Activated T-helper 2 cell treated with anti-CD3 and anti-CD28 coated beads, Interferon-gamma antibody, Interleukin-2, Interleukin-4, amounts not matched to agents 10 μg/mL and 5 μg/mL and 100 μg/mL, durations not matched to agents 14 hours and 24 hours and 36 hours (primary cell): ENCODE measurements around the gene RBM34. TPM values are rescaled to one million over a fixed set of nuclear protein-coding genes. Genes with fewer than 3 reads are reported as not detected.
"Not testable (repeated sequence)": the region's sequence is repeated elsewhere in the genome, so short reads cannot be mapped to it uniquely, and the experiment has no call there.

ENCODE experiments used
- DNase-seq: peaks from one replicate; pipeline ENCODE4 v3.0.0; 2021; ENCODE audit warnings: low spot score
- H3K27ac Mint-ChIP-seq: one replicate; pipeline ENCODE4 v1.8.0; 2021; ENCODE audit warnings: mixed read lengths
- H3K27me3 Mint-ChIP-seq: one replicate; pipeline ENCODE4 v1.8.0; 2021; ENCODE audit warnings: low read depth, mixed read lengths
- H3K36me3 Mint-ChIP-seq: one replicate; pipeline ENCODE4 v1.8.0; 2021; ENCODE audit warnings: low read depth, mixed read lengths
- H3K4me1 Mint-ChIP-seq: one replicate; pipeline ENCODE4 v1.8.0; 2021; ENCODE audit warnings: low read depth, mixed read lengths
- H3K4me3 Mint-ChIP-seq: one replicate; pipeline ENCODE4 v1.8.0; 2021; ENCODE audit warnings: low read depth, mild to moderate bottlenecking, moderate library complexity, mixed read lengths
- H3K9me3 Mint-ChIP-seq: one replicate; pipeline ENCODE4 v1.8.0; 2021; ENCODE audit warnings: mixed read lengths
- intact Hi-C: fragments of 100-400 bp; cut with micrococcal nuclease; formaldehyde crosslinking; loops from one replicate; pipeline ENCODE4 v1.15.1; 2023
- total RNA-seq: library from RNA; stranded (reverse); gene quantifications from 2 replicates; pipeline ENCODE4 v1.2.3, GENCODE V29; 2022

The RBM34 gene
- total RNA-seq, 1 donor from 2014 or later, result 125 TPM

GRCh38 chr1:235093013-235093695, 67.9 kb downstream of the RBM34 start:
- Mint-ChIP-seq H3K4me1 (peaks cover 12% of the 10 kb centered on the region), H3K27me3 (peaks cover 1% of the 10 kb centered on the region), H3K9me3 (no peaks in the 10 kb centered on the region), H3K36me3 (no peaks in the 10 kb centered on the region), H3K4me3 (no peak overlapping the region), H3K27ac (no peak overlapping the region)
- DNase-seq, result no peak
- intact Hi-C loops, result no loop called here

- intact Hi-C loops, H3K36me3 Mint-ChIP-seq, H3K27ac Mint-ChIP-seq, H3K27me3 Mint-ChIP-seq, H3K9me3 Mint-ChIP-seq, H3K4me3 Mint-ChIP-seq, DNase-seq: not testable (repeated sequence)
- H3K4me1 Mint-ChIP-seq, result peaks cover 15% of the 10 kb centered on the region
These were observed 68.6 kb downstream of the RBM34 start for GRCh38 chr1:235092415-235092814.

GRCh38 chr1:235092045-235092406, 69.0 kb downstream of the RBM34 start:
- H3K36me3 Mint-ChIP-seq, DNase-seq, H3K9me3 Mint-ChIP-seq, H3K27me3 Mint-ChIP-seq, H3K27ac Mint-ChIP-seq, intact Hi-C loops, H3K4me3 Mint-ChIP-seq: not testable (repeated sequence)
- H3K4me1 Mint-ChIP-seq, result peaks cover 15% of the 10 kb centered on the region

GRCh38 chr1:235091319-235092044, 69.6 kb downstream of the RBM34 start:
- H3K36me3 Mint-ChIP-seq, H3K4me3 Mint-ChIP-seq, DNase-seq, H3K9me3 Mint-ChIP-seq, H3K27ac Mint-ChIP-seq, H3K27me3 Mint-ChIP-seq, intact Hi-C loops: not testable (repeated sequence)
- H3K4me1 Mint-ChIP-seq, result peaks cover 15% of the 10 kb centered on the region

- no peak overlapping the region for H3K4me3 Mint-ChIP-seq
- H3K36me3 Mint-ChIP-seq, result no peaks in the 10 kb centered on the region
- H3K27ac Mint-ChIP-seq, result no peak overlapping the region
- no peak for DNase-seq
- intact Hi-C loops, result no loop called here
- no peaks in the 10 kb centered on the region for H3K9me3 Mint-ChIP-seq
- H3K4me1 Mint-ChIP-seq, result peaks cover 15% of the 10 kb centered on the region
- no peaks in the 10 kb centered on the region for H3K27me3 Mint-ChIP-seq
These were observed 70.5 kb downstream of the RBM34 start for GRCh38 chr1:235090406-235091069.

GRCh38 chr1:235088907-235089306, 72.1 kb downstream of the RBM34 start:
- H3K9me3 Mint-ChIP-seq, result no peaks in the 10 kb centered on the region
- H3K36me3 Mint-ChIP-seq, result no peaks in the 10 kb centered on the region
- H3K27me3 Mint-ChIP-seq, result no peaks in the 10 kb centered on the region
- no peak overlapping the region for H3K4me3 Mint-ChIP-seq
- no peak overlapping the region for H3K27ac Mint-ChIP-seq
- H3K4me1 Mint-ChIP-seq, result peaks cover 15% of the 10 kb centered on the region
- intact Hi-C loops, result no loop called here
- DNase-seq, result no peak

GRCh38 chr1:235088430-235088829, 72.6 kb downstream of the RBM34 start:
- DNase-seq, result no peak
- no peak overlapping the region for H3K4me3 Mint-ChIP-seq
- intact Hi-C loops, result no loop called here
- no peaks in the 10 kb centered on the region for H3K9me3 Mint-ChIP-seq
- H3K36me3 Mint-ChIP-seq, result no peaks in the 10 kb centered on the region
- H3K4me1 Mint-ChIP-seq, result peaks cover 16% of the 10 kb centered on the region
- no peaks in the 10 kb centered on the region for H3K27me3 Mint-ChIP-seq
- H3K27ac Mint-ChIP-seq, result no peak overlapping the region

- intact Hi-C loops, result no loop called here
- DNase-seq, result no peak
- H3K4me1 Mint-ChIP-seq, result peaks cover 22% of the 10 kb centered on the region
- peak overlapping the region; percentile 33 for H3K27ac Mint-ChIP-seq
- no peaks in the 10 kb centered on the region for H3K36me3 Mint-ChIP-seq
- no peak overlapping the region for H3K4me3 Mint-ChIP-seq
- no peaks in the 10 kb centered on the region for H3K9me3 Mint-ChIP-seq
- H3K27me3 Mint-ChIP-seq, result no peaks in the 10 kb centered on the region
These were observed 73.1 kb downstream of the RBM34 start for GRCh38 chr1:235087906-235088305.

GRCh38 chr1:235085411-235086117, 75.5 kb downstream of the RBM34 start:
- H3K9me3 Mint-ChIP-seq, H3K36me3 Mint-ChIP-seq, H3K27me3 Mint-ChIP-seq, DNase-seq, intact Hi-C loops, H3K4me3 Mint-ChIP-seq, H3K27ac Mint-ChIP-seq: not testable (repeated sequence)
- H3K4me1 Mint-ChIP-seq, result peaks cover 29% of the 10 kb centered on the region

Other genes starting within 250 kb of the RBM34 start
- 105 and 118 TPM in 2 replicates for gene TOMM20, start 32.4 kb downstream of the RBM34 start, total RNA-seq
- 49.6 and 55.3 TPM in 2 replicates for gene ARID4B, start 166.9 kb upstream of the RBM34 start, total RNA-seq
- gene GGPS1, start 167.3 kb upstream of the RBM34 start, total RNA-seq, result 30.4 and 33.7 TPM in 2 replicates
- gene TBCE, start 206.2 kb upstream of the RBM34 start, total RNA-seq, result 25.0 and 28.2 TPM in 2 replicates